NCI-H1694 (cell line): ENCODE measurements around the gene ATP2B1.

ENCODE experiments used
- DNase-seq: peaks from one replicate; lab custom pipeline; 2025; lab: John Stamatoyannopoulos, UW

Gene ATP2B1

GRCh38 chr12:89539426-89540223 lies 169.0 kb downstream of the ATP2B1 start:
- DNase-seq, result no peak

GRCh38 chr12:89538897-89539296 lies 169.7 kb downstream of the ATP2B1 start:
- DNase-seq, result no peak
